Panc1 (cell line): ENCODE results near the gene MMGT1.

Source experiments
- POLR2AphosphoS5 ChIP-seq: IDR thresholded peaks from 2 replicates; pipeline ENCODE4 v1.6.1; 2012; ENCODE audit warnings: mild to moderate bottlenecking, low read depth, low read length, moderate library complexity
- SIN3A ChIP-seq: IDR thresholded peaks from 2 replicates; pipeline ENCODE4 v1.6.1; 2012; ENCODE audit warnings: low read depth, mild to moderate bottlenecking, low read length, moderate library complexity, borderline replicate concordance; ENCODE audit not compliant: insufficient read depth
- TF ChIP-seq, protein P1 (sequence below): fragments of 450-650 bp; IDR thresholded peaks from 2 replicates; pipeline ENCODE4 v1.5.1; 2017; ENCODE audit warnings: mild to moderate bottlenecking
- TF ChIP-seq, protein P2 (sequence below), 2 experiments: IDR thresholded peaks; 2 replicates each; pipeline ENCODE4 v1.6.1; 2011 to 2012; ENCODE audit warnings: low read depth in 2 of 2, control low read depth in 1 of 2, low read length in 1 of 2, mild to moderate bottlenecking in 1 of 2, moderate library complexity in 1 of 2; ENCODE audit not compliant: insufficient read depth in 1 of 2

DNA sequence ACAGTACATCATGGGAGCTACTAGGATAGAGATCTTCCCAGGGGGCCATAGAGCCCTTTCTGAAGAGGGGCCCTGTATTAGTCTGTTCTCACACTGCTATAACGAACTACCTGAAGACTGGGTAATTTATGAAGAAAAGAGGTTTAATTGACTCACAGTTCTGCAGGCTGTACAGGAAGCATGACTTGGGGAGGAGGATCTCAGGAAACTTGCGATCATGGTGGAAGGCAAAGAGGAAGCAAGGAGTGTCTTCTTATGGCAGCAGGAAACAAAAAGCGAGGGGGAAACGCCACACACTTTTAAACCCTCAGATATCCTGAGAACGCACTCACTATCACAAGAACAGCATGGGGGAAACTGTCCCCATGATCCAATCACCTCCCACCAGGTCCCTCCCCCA lies 7.2 kb upstream of the MMGT1 start:
- TF ChIP-seq, protein P1, sequence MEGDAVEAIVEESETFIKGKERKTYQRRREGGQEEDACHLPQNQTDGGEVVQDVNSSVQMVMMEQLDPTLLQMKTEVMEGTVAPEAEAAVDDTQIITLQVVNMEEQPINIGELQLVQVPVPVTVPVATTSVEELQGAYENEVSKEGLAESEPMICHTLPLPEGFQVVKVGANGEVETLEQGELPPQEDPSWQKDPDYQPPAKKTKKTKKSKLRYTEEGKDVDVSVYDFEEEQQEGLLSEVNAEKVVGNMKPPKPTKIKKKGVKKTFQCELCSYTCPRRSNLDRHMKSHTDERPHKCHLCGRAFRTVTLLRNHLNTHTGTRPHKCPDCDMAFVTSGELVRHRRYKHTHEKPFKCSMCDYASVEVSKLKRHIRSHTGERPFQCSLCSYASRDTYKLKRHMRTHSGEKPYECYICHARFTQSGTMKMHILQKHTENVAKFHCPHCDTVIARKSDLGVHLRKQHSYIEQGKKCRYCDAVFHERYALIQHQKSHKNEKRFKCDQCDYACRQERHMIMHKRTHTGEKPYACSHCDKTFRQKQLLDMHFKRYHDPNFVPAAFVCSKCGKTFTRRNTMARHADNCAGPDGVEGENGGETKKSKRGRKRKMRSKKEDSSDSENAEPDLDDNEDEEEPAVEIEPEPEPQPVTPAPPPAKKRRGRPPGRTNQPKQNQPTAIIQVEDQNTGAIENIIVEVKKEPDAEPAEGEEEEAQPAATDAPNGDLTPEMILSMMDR = no peak
- TF ChIP-seq, protein P2, sequence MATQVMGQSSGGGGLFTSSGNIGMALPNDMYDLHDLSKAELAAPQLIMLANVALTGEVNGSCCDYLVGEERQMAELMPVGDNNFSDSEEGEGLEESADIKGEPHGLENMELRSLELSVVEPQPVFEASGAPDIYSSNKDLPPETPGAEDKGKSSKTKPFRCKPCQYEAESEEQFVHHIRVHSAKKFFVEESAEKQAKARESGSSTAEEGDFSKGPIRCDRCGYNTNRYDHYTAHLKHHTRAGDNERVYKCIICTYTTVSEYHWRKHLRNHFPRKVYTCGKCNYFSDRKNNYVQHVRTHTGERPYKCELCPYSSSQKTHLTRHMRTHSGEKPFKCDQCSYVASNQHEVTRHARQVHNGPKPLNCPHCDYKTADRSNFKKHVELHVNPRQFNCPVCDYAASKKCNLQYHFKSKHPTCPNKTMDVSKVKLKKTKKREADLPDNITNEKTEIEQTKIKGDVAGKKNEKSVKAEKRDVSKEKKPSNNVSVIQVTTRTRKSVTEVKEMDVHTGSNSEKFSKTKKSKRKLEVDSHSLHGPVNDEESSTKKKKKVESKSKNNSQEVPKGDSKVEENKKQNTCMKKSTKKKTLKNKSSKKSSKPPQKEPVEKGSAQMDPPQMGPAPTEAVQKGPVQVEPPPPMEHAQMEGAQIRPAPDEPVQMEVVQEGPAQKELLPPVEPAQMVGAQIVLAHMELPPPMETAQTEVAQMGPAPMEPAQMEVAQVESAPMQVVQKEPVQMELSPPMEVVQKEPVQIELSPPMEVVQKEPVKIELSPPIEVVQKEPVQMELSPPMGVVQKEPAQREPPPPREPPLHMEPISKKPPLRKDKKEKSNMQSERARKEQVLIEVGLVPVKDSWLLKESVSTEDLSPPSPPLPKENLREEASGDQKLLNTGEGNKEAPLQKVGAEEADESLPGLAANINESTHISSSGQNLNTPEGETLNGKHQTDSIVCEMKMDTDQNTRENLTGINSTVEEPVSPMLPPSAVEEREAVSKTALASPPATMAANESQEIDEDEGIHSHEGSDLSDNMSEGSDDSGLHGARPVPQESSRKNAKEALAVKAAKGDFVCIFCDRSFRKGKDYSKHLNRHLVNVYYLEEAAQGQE (IDR thresholded peaks at IDR 0.05; ENCODE audit: insufficient read depth in 1 of 2, low read depth in 2 of 2, low read length in 1 of 2) = no peak
- TF ChIP-seq POLR2AphosphoS5 (no peak), SIN3A (no peak)
